Caki2 (cell line): ENCODE measurements around the gene ABCC1. TPM values are rescaled to one million over a fixed set of nuclear protein-coding genes. Genes with fewer than 3 reads are reported as not detected.
A peak's percentile ranks its signal among the peaks of the same experiment; 100 is the strongest.
"Not testable (repeated sequence)": the region's sequence is repeated elsewhere in the genome, so short reads cannot be mapped to it uniquely, and the experiment has no call there.

Experiments
- DNase-seq: peaks from one replicate; pipeline ENCODE4 v3.0.0-alpha.2; 2015; ENCODE audit warnings: low read depth
- in situ Hi-C: cut with HindIII; loops from 2 replicates; pipeline ENCODE4 v1.10.0; 2016; ENCODE audit warnings: low sequenced_read_pairs, low pct_unique_long_range_greater_than_20kb, mixed read lengths
- total RNA-seq: library from RNA; depleted of rRNA; stranded (reverse); fragments of >200 nt; shearing (Covaris generic); gene quantifications from 2 replicates; pipeline ENCODE4 v1.2.3, GENCODE V29; 2014; ENCODE audit warnings: low replicate concordance

ABCC1 gene
- total RNA-seq, 1 experiment from 2014 or later = 51.5 TPM

DNA sequence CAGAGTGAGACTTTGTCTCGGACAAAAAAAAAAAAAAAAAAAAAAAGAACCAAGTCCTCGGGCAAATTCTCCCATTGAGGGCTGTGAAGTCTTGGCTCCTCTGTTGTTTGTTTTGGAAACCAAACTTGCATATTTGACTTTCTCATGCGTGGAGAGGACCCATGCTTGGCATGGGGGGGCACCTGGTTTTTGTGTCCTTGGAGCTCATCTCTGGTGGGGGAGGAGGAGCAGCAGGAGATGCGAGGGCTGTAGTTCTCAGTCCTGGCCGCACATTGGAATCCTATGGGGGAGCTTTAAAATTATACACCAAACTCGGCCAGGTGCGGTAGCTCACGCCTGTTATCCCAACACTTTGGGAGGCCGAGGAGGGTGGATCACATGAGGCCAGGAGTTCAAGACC lies 199.3 kb downstream of the ABCC1 start:
- peak; percentile 91 for DNase-seq
- in situ Hi-C loops = no loop called here

DNA sequence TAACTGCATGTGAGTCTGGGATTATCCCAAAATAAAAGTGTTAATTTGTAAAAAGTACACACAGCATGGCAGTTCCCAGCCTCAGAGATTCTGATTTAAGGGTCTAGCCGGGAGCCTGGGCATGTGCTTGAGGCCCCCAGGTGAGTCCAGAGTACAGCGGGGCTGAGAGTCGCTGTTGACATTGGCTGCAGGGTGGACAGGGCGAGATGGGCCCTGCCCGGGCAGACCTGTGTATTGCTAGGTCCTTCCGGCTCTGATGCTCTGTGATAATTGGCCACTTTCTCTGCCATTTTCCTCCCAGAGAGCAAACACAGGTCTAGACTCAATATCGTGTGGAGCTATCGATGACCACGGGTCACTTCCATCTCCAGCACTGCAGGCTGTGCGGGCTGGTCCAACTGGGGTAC lies 200.3 kb downstream of the ABCC1 start:
- DNase-seq = no peak
- in situ Hi-C loops = no loop called here

DNA sequence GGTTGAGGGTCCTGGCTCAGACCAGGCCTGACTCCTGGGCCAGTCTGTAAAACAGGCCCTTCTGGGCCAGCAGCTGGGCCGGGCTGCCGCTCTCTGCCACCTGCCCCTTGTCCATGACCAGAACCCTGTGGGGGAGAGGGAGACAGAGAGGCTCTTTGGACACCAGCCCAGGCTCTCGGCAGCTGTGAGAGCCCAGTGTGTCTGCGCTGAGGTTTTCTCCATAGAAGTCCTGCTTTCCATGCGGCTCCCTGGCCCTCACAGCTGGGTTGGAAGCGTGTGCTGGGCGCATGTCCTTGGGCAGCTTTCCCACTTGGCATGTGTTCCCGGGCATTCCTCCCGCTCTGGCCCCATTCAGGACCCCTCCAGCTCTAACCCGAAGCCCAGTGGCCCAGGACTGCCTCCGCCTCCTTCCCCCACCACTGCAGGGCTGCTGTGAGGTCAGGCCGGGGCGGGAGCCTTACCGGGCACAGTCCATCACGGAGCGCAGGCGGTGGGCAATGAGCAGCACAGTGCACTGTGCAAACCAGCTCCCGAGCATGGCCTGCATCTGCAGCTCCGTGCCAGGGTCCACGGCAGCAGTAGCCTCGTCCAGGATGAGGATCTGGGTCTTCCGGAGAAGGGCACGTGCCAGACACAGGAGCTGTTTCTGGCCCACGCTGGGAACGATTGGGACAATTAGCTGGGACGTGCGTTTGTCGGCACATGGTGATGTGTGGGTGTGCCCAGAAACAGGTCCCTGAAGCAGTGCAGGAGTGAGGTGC lies 200.9 kb downstream of the ABCC1 start:
- no peak for DNase-seq
- in situ Hi-C loops = no loop called here

DNA sequence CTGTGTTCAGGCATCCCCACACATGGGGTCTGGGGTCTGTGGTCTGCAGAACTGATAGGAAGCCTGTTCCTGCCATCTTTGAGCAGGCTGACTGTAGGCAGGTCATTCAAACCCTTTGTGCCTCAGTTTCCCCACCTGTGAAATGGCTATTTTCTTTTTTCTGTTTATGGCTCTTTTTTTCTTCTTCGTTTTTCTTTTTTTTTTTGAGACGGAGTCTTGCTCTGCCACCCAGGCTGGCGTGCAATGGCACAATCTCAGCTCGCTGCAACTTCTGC lies 201.4 kb downstream of the ABCC1 start:
- in situ Hi-C loops = no loop called here
- no peak for DNase-seq

DNA sequence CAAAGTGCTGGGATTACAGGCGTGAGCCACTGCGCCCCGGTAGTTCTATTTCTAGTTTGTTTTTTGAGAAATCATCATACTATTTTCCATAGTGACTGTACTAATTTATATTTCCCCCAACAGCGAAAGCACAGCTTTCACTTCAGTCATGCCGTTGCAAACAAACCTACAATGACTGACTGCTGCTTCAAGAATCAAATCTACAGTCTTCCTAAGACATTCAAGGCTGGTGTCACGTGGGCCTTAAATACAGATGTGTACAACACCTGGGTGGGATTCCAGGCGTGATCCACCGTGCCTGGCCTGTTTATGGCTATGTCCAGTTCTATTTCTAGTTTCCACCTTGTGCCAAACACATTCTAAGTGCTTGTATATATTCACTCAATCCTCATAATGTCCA lies 201.9 kb downstream of the ABCC1 start:
- in situ Hi-C loops = no loop called here

DNA sequence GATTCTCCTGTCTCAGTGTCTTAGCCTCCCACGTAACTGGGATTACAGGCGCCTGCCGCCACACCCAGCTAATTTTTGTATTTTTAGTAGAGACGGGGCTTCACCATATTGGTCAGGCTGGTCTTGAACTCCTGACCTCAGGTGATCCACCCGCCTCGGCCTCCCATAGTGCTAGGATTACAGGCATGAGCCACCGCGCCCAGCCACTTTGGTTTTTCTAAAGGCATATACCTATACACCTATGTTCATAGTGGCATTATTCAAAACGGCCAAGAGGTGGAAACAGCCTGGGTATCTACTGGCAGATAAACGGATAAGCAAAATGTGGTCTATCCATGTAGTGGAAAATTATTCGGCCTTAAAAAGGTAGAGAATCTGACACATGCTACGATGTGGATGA lies 203.6 kb downstream of the ABCC1 start:
- in situ Hi-C loops, DNase-seq: not testable (repeated sequence)

More for the DNA sequence above, 201.9 kb downstream of the ABCC1 start:
- peak; percentile 28 for DNase-seq

DNA sequence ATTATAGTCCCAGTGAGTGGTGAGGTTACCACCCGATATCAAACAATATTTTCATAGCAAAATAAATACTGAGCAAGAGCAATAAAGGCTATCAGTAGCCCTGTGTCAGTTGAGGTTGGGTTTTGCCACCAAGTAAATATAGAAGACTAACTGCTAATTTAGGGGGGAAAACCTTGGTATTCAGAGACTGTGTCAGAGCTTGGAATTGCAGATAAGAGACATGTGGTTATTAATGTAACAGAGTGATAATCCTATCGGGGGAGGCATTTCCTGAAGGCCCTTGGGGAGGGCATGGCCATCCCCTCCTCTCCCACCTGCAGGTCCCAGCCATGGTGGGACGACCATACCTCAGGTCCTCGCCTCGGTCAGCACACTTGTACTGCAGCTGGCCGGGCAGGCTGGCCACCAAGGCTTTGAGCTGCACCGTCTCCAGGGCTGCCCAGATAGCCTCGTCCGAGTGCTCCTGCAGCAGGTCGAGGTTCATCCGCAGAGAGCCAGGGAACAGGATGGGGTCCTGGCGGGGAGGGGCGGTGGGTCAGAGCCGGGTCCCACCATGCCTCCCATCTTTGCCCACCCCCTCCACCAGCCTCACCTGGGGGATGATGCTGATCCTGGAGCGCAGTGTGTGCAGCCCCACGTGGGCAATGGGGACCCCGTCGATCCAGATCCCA lies 205.0 kb downstream of the ABCC1 start:
- in situ Hi-C loops = no loop called here
- no peak for DNase-seq

DNA sequence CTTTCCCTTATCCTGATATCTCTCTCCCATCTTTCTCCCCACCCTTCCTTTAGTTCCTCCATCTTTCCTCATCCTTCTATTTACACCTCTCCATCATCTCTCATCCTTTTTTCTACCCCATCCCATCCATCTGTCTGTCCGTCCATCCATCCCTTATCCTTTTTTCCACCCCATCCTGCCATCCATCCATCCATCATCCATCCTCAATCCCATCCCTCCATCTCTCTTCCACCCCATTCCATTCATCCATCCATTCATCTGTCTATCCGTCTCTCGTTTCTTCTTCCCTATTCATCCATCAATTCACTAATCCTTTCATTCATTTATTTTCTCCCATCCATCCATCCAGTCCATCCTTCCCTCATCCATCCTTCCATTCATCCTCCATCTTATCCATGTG lies 205.8 kb downstream of the ABCC1 start:
- no peak for DNase-seq
- in situ Hi-C loops = no loop called here

DNA sequence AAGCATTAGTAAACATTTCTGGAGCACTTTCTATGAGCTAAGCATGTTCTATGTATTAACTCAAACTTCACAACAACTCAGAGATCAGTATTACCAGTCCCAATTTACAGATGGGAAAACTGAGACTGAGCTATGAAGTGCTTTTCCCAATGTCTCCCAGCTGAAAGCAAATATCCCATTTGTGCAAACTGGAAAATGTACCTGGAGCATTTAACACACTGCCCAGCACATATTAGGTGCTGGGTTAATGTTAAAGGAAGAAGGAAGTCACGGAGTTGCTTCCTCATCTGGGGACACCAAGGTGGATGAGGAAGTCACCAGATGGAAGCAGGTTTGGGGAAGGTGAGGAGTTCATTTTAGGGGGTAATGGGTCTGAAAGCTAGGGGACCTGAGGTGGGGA lies 207.8 kb downstream of the ABCC1 start:
- in situ Hi-C loops = no loop called here
- DNase-seq = no peak

GRCh38 chr16:16158082-16158658 lies 208.8 kb downstream of the ABCC1 start:
- in situ Hi-C loops = no loop called here
- no peak for DNase-seq

DNA sequence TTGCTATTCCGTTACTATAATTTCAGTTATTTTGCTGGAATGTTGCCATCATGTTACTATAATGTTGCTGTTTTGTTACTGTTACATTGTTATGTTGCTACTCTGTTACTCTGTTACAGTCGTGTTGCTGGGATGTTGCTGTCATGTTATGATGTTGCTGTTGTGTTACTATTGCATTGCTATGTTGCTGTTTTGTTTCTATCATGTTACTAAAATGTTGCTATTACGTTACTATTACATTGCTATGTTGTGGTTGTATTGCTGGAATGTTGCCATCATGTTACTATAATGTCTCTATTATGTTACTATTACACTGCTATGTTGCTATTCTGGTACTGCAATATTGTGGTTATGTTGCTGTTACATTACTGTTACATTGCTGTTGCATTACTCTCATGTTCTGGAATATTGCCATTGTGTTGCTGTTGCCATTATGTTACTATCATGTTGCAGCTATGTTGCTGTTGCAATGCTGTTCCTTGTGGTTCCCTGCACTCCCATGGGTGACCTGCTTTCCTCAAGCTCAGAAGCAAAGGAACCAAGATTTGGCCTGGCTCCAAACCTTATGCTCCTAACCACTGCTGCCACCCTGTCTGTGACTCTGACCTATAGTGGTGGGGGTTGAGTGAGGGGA lies 209.4 kb downstream of the ABCC1 start:
- in situ Hi-C loops = no loop called here
- DNase-seq = no peak

DNA sequence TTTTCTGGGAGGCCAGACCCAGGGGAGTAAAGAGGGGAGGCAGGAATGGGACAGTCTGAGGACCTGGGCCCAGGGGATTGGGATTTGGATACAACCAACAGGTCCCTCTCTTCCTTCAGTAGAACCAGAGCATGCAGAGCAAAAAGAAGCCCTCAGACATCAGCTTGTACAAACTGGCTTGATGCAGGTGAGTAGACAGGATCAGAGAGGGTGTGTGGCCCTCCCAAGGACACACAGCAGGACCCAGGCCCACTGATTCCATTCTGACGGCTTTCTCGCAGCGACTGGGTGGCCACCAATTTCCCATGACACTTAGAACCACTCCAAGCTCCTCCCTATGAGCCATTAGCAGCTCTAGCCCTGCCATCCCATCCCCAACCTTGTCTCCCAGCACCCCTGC lies 210.2 kb downstream of the ABCC1 start:
- in situ Hi-C loops = no loop called here
- DNase-seq = no peak

DNA sequence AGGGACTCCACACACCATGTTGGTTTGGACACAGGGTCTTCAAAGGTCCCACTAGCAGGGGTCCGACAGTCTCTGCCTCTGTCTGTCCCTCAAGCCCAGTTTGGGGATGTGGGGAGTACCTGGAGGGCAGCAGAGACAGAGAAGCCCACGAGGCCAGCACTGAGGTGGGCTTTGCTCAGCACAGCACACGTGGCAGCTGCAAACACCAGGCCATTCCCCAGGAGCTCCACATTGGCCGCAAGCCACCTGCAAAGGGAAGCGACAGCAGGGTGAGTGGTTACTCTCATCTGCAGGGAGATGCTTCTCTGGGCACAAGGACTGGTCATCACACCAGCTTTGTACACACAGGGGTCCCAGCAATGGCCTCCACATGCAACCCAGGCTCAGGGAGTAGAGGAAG lies 211.9 kb downstream of the ABCC1 start:
- in situ Hi-C loops = no loop called here
- DNase-seq = no peak

DNA sequence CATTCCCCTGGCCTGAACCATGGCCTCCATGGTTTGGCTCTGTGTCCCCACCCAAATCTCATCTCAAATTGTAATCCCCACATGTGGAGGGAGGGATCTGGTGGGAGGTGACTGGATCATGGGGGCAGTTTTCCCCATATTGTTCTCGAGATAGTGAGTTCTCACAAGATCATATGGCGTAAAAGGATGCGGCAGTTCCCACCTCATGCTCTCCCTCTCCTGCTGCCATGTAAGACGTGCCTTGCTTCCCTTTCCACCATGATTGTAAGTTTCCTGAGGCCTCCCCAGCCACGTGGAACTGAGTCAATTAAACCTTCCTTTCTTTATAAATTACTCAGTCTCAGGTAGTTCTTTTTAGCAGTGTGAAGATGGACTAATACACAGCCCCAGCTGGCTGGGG lies 212.4 kb downstream of the ABCC1 start:
- DNase-seq, in situ Hi-C loops: not testable (repeated sequence)

DNA sequence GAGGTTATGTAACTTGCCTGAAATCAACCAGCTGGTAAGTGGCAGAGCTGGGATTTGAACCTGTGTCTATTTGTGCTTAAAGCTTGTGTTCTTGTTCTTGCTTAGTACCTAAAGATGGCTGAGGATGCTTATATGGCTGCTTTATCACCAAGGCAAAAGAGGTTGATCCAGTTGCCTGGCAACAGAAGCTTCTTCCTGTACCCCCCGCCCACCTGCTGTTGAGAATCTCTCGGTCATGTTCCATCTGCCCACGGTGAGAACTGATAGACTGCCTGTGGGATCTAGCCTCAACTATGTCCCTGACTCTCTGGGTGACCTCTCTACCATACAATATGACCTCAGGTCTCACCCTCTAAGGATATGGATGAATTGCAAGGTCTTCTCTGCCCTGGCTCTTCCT lies 213.2 kb downstream of the ABCC1 start:
- in situ Hi-C loops = no loop called here
- DNase-seq = no peak

- DNase-seq = no peak
- in situ Hi-C loops = no loop called here
Observed at GRCh38 chr16:16163109-16163508, 213.7 kb downstream of the ABCC1 start.

- in situ Hi-C loops = no loop called here
- no peak for DNase-seq
Observed at GRCh38 chr16:16163571-16163970, 214.2 kb downstream of the ABCC1 start.

- in situ Hi-C loops = no loop called here
- DNase-seq = no peak
Observed at GRCh38 chr16:16164243-16164642, 214.8 kb downstream of the ABCC1 start.

DNA sequence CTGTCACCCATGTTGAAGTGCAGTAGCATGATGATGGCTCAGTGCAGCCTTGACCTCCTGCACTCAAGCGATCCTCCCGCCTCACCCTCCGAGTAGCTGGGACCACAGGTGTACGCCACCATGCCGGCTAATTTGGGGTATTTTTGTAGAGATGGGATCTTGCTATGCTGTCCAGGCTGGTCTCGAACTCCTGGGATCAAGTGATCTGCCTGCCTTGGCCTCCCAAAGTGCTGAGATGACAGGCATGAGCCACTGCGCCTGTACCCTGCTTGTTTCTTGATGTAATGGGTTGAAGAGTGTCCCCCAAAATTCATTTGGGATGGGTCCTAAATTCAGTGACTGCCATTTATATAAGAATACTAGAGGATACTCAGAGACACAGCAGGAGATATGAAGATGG lies 216.7 kb downstream of the ABCC1 start:
- in situ Hi-C loops = no loop called here
- DNase-seq = no peak
